Measurements from ENCODE around the gene CAPN15.

CAPN15 gene

GRCh38 chr16:575354-576196 lies 48.1 kb downstream of the CAPN15 start:
- no peak overlapping the region for H3K4me3 ChIP-seq (ENCODE audit: severe bottlenecking)
- no peak for TF ChIP-seq CTCF (IDR thresholded peaks at IDR 0.05; ENCODE audit: poor library complexity, severe bottlenecking)
- no peaks in the 10 kb centered on the region for H3K9me3 ChIP-seq (ENCODE audit: severe bottlenecking)
- no peaks in the 10 kb centered on the region for H3K27me3 ChIP-seq (ENCODE audit: insufficient read depth, poor library complexity, severe bottlenecking)
- H3K27ac ChIP-seq (ENCODE audit: poor library complexity, severe bottlenecking) = no peak overlapping the region
- no peak for ATAC-seq (ENCODE audit: low read depth)
- H3K36me3 ChIP-seq (ENCODE audit: low read depth) = peaks cover 7% of the 10 kb centered on the region; the same call in 1 of the 2 replicates
- no peaks in the 10 kb centered on the region for H3K4me1 ChIP-seq (ENCODE audit: insufficient read depth, poor library complexity, severe bottlenecking)
- no peak for DNase-seq (ENCODE audit: low spot score)

- peaks cover 7% of the 10 kb centered on the region; the same call in 1 of the 2 replicates for H3K36me3 ChIP-seq (ENCODE audit: low read depth)
- no peak overlapping the region for H3K27ac ChIP-seq (ENCODE audit: poor library complexity, severe bottlenecking)
- H3K9me3 ChIP-seq (ENCODE audit: severe bottlenecking) = no peaks in the 10 kb centered on the region
- DNase-seq (ENCODE audit: low spot score) (no peak), ATAC-seq (ENCODE audit: low read depth) (no peak)
- TF ChIP-seq CTCF (IDR thresholded peaks at IDR 0.05; ENCODE audit: poor library complexity, severe bottlenecking) = no peak
- no peaks in the 10 kb centered on the region for H3K4me1 ChIP-seq (ENCODE audit: insufficient read depth, poor library complexity, severe bottlenecking)
- H3K27me3 ChIP-seq (ENCODE audit: insufficient read depth, poor library complexity, severe bottlenecking) = no peaks in the 10 kb centered on the region
- no peak overlapping the region for H3K4me3 ChIP-seq (ENCODE audit: severe bottlenecking)
Measured at GRCh38 chr16:576197-576822, 48.8 kb downstream of the CAPN15 start.

GRCh38 chr16:576823-577201 lies 49.3 kb downstream of the CAPN15 start:
- TF ChIP-seq CTCF (IDR thresholded peaks at IDR 0.05; ENCODE audit: poor library complexity, severe bottlenecking) = no peak
- Histone ChIP-seq H3K4me1 (ENCODE audit: insufficient read depth, poor library complexity, severe bottlenecking) (no peaks in the 10 kb centered on the region), H3K4me3 (ENCODE audit: severe bottlenecking) (no peak overlapping the region), H3K36me3 (ENCODE audit: low read depth) (peaks cover 7% of the 10 kb centered on the region; the same call in 1 of the 2 replicates), H3K27me3 (ENCODE audit: insufficient read depth, poor library complexity, severe bottlenecking) (no peaks in the 10 kb centered on the region), H3K27ac (ENCODE audit: poor library complexity, severe bottlenecking) (no peak overlapping the region), H3K9me3 (ENCODE audit: severe bottlenecking) (no peaks in the 10 kb centered on the region)
- DNase-seq (ENCODE audit: low spot score) (no peak), ATAC-seq (ENCODE audit: low read depth) (no peak)

GRCh38 chr16:577796-578195 lies 50.3 kb downstream of the CAPN15 start:
- no peaks in the 10 kb centered on the region for H3K4me1 ChIP-seq (ENCODE audit: insufficient read depth, poor library complexity, severe bottlenecking)

More at GRCh38 chr16:577796-578195, 50.3 kb downstream of the CAPN15 start:
- H3K9me3 ChIP-seq (ENCODE audit: severe bottlenecking) = no peaks in the 10 kb centered on the region
- DNase-seq (ENCODE audit: low spot score) (no peak), ATAC-seq (ENCODE audit: low read depth) (no peak)
- no peaks in the 10 kb centered on the region for H3K27me3 ChIP-seq (ENCODE audit: insufficient read depth, poor library complexity, severe bottlenecking)
- TF ChIP-seq CTCF (IDR thresholded peaks at IDR 0.05; ENCODE audit: poor library complexity, severe bottlenecking) = no peak
- no peak overlapping the region for H3K4me3 ChIP-seq (ENCODE audit: severe bottlenecking)
- H3K27ac ChIP-seq (ENCODE audit: poor library complexity, severe bottlenecking) = no peak overlapping the region
- peaks cover 7% of the 10 kb centered on the region; the same call in 1 of the 2 replicates for H3K36me3 ChIP-seq (ENCODE audit: low read depth)
